ENCODE measurements around the gene ZNF512B. TPM values are rescaled to one million over a fixed set of nuclear protein-coding genes. Genes with fewer than 3 reads are reported as not detected.

The ZNF512B gene
- total and polyA plus RNA-seq, 2 donors (not counting 3 experiments of a cell fraction or from before 2014, with no cell fraction given), result 8.7 to 30.0 TPM

DNA sequence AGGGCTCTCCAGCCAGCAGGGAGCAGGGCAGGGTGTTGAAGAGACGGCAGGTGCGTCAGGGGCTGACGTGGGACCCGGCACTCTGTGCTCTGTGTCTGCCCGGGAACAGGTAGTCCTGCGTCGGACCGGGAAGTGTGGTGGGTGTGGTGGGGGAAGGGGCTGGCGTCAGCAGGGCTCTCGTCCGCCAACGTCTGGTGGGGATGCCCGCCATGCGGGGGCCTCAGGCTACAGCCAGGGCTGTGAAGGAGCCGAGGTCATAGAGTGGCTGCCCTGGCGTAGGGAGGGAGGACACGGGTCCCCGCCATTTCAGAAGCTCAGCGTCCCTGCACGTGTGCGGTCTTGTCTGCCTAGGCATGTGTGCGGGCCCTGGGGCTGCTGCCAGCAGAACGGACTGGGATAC is 49.5 kb downstream of the ZNF512B start:
- no peak for TF ChIP-seq POLR2AphosphoS5 (IDR thresholded peaks at IDR 0.05; ENCODE audit: insufficient read depth, low read depth, low read length)
- no peak for TF ChIP-seq GATA2 (IDR thresholded peaks at IDR 0.05; ENCODE audit: insufficient read depth, insufficient read length, low read depth, low read length)
- no peak for TF ChIP-seq FOS (IDR thresholded peaks at IDR 0.05; ENCODE audit: borderline replicate concordance, insufficient read depth, low read length)
- no peak for TF ChIP-seq MYC (IDR thresholded peaks at IDR 0.05; ENCODE audit: low read depth, low read length)
- TF ChIP-seq, protein P1, sequence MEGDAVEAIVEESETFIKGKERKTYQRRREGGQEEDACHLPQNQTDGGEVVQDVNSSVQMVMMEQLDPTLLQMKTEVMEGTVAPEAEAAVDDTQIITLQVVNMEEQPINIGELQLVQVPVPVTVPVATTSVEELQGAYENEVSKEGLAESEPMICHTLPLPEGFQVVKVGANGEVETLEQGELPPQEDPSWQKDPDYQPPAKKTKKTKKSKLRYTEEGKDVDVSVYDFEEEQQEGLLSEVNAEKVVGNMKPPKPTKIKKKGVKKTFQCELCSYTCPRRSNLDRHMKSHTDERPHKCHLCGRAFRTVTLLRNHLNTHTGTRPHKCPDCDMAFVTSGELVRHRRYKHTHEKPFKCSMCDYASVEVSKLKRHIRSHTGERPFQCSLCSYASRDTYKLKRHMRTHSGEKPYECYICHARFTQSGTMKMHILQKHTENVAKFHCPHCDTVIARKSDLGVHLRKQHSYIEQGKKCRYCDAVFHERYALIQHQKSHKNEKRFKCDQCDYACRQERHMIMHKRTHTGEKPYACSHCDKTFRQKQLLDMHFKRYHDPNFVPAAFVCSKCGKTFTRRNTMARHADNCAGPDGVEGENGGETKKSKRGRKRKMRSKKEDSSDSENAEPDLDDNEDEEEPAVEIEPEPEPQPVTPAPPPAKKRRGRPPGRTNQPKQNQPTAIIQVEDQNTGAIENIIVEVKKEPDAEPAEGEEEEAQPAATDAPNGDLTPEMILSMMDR (IDR thresholded peaks at IDR 0.05; ENCODE audit: extremely low read depth in 1 of 2, insufficient read depth in 1 of 2, low read depth in 1 of 2, low read length in 2 of 2), result no peak
- no peak for TF ChIP-seq MAX (IDR thresholded peaks at IDR 0.05; ENCODE audit: insufficient read depth, insufficient read length)
- TF ChIP-seq EZH2 (IDR thresholded peaks at IDR 0.05; ENCODE audit: borderline replicate concordance, low read depth, low read length, severe bottlenecking), result no peak
- TF ChIP-seq POLR2A (IDR thresholded peaks at IDR 0.05; ENCODE audit: low read depth, low read length), result no peak
- no peak for TF ChIP-seq JUN (IDR thresholded peaks at IDR 0.05; ENCODE audit: borderline replicate concordance, insufficient read depth, insufficient read length, low read depth)
- H3K27me3 ChIP-seq (ENCODE audit: control insufficient read depth in 2 of 2, insufficient read depth in 2 of 2, low read length in 2 of 2), result no peaks in the 10 kb centered on the region
- no peak overlapping the region for H2AFZ ChIP-seq (ENCODE audit: low read depth, low read length)
- no peaks in the 10 kb centered on the region for H3K4me1 ChIP-seq (ENCODE audit: control insufficient read depth, extremely low read depth, insufficient read depth, low read length)
- H3K79me2 ChIP-seq (ENCODE audit: control insufficient read depth, insufficient read depth, low read length), result peaks cover 80% of the 10 kb centered on the region
- ChIA-PET CTCF (no interaction called here), POLR2A (no interaction called here)
- no TSS peak for BruUV-seq (replicated peaks)
- H3K9ac ChIP-seq (replicated peaks; ENCODE audit: extremely low read depth, insufficient read depth, low read length), result no peak overlapping the region
- no peak overlapping the region for H3K4me2 ChIP-seq (ENCODE audit: insufficient read depth, low read length)
- no peak overlapping the region for H3K4me3 ChIP-seq (replicated peaks in 1 of 3; ENCODE audit: insufficient read depth in 1 of 3, low read depth in 1 of 3, low read length in 3 of 3)
- FAIRE-seq (no peak), DNase-seq (ENCODE audit: low read depth, low spot score) (no peak)
- no peak overlapping the region for H3K27ac ChIP-seq (ENCODE audit: insufficient read depth, low read depth, low read length)
- peaks cover 0 to 7% of the 10 kb centered on the region in 2 experiments for H3K36me3 ChIP-seq (ENCODE audit: control insufficient read depth in 2 of 2, extremely low read depth in 1 of 2, insufficient read depth in 2 of 2, low read length in 2 of 2)
- H4K20me1 ChIP-seq (replicated peaks; ENCODE audit: control insufficient read depth, extremely low read depth, insufficient read depth, low read length), result peaks cover 3% of the 10 kb centered on the region
- H3K9me3 ChIP-seq (replicated peaks; ENCODE audit: control insufficient read depth, insufficient read depth, low read length), result no peaks in the 10 kb centered on the region
- no peaks in the 10 kb centered on the region for H3K9me1 ChIP-seq (replicated peaks; ENCODE audit: control insufficient read depth, extremely low read depth, insufficient read depth, low read length)
- dilution Hi-C loops (cut with MboI; ENCODE audit: extremely low pct_ligation_motif_present, low sequenced_read_pairs) (no loop called here), intact Hi-C loops (cut with micrococcal nuclease) (no loop called here)

Data from endothelial cell of umbilical vein (primary cell).